Ureter (tissue), 1 donor: ENCODE data around the gene PAN3. TPM values are rescaled to one million over a fixed set of nuclear protein-coding genes. Genes with fewer than 3 reads are reported as not detected.
"Not testable (repeated sequence)": the region's sequence is repeated elsewhere in the genome, so short reads cannot be mapped to it uniquely, and the experiment has no call there.

Experiments
- DNase-seq: peaks from one replicate; pipeline ENCODE4 v3.0.0-alpha.2; 2020; ENCODE audit warnings: low spot score
- total RNA-seq: library from RNA; stranded (reverse); gene quantifications from one replicate; pipeline ENCODE4 v1.2.4, GENCODE V29; 2023
- donor health status: DM: yes; HTN: yes; CAD: no.

PAN3 gene
- total RNA-seq, 1 donor from 2014 or later: 54.6 TPM

- no peak for DNase-seq
These were observed 749 bp upstream of the PAN3 start for GRCh38 chr13:28137596-28137995.

- DNase-seq: peak; percentile 89
These were observed 568 bp downstream of the PAN3 start for GRCh38 chr13:28138756-28139470.

- DNase-seq: no peak
These were observed 2.2 kb downstream of the PAN3 start for GRCh38 chr13:28140433-28141125.

GRCh38 chr13:28141542-28141941 is 3.2 kb downstream of the PAN3 start:
- DNase-seq: not testable (repeated sequence)

GRCh38 chr13:28145049-28145448 is 6.7 kb downstream of the PAN3 start:
- DNase-seq: no peak

GRCh38 chr13:28147495-28147894 is 9.2 kb downstream of the PAN3 start:
- DNase-seq: no peak

- DNase-seq: no peak
These were observed 20.7 kb downstream of the PAN3 start for GRCh38 chr13:28159057-28159456.

GRCh38 chr13:28161370-28161769 is 23.0 kb downstream of the PAN3 start:
- DNase-seq: no peak

GRCh38 chr13:28163587-28163986 is 25.2 kb downstream of the PAN3 start:
- DNase-seq: no peak

- no peak for DNase-seq
These were observed 27.9 kb downstream of the PAN3 start for GRCh38 chr13:28166257-28166656.

- no peak for DNase-seq
These were observed 32.9 kb downstream of the PAN3 start for GRCh38 chr13:28171266-28171665.

- DNase-seq: no peak
These were observed 34.6 kb downstream of the PAN3 start for GRCh38 chr13:28172947-28173346.

- no peak for DNase-seq
These were observed 35.4 kb downstream of the PAN3 start for GRCh38 chr13:28173793-28174192.

- DNase-seq: no peak
These were observed 39.0 kb downstream of the PAN3 start for GRCh38 chr13:28177327-28177726.

- no peak for DNase-seq
These were observed 39.5 kb downstream of the PAN3 start for GRCh38 chr13:28177877-28178276.

GRCh38 chr13:28179974-28180373 is 41.6 kb downstream of the PAN3 start:
- no peak for DNase-seq

GRCh38 chr13:28181413-28181812 is 43.1 kb downstream of the PAN3 start:
- DNase-seq: no peak

GRCh38 chr13:28185256-28185655 is 46.9 kb downstream of the PAN3 start:
- DNase-seq: no peak

GRCh38 chr13:28199089-28199488 is 60.7 kb downstream of the PAN3 start:
- no peak for DNase-seq

- no peak for DNase-seq
These were observed 65.7 kb downstream of the PAN3 start for GRCh38 chr13:28204043-28204442.

GRCh38 chr13:28204690-28205443 is 66.5 kb downstream of the PAN3 start:
- DNase-seq: no peak

- no peak for DNase-seq
These were observed 80.3 kb downstream of the PAN3 start for GRCh38 chr13:28218679-28219078.
